Subcutaneous abdominal adipose tissue (tissue), 5 donors: Measurements from ENCODE around the gene PIGP.

ENCODE experiments used
- H3K27ac ChIP-seq: one replicate; pipeline ENCODE4 v1.7.0; 2013; ENCODE audit warnings: low read depth, mild to moderate bottlenecking, inconsistent platforms, low read length, moderate library complexity
- H3K27me3 ChIP-seq, 5 donors: one replicate each; pipeline ENCODE4 v1.7.0; 2013; ENCODE audit warnings: low read length in 5 of 5, inconsistent platforms in 1 of 5; ENCODE audit not compliant: control insufficient read depth in 5 of 5, insufficient read depth in 4 of 5
- H3K36me3 ChIP-seq, 5 donors: one replicate each; pipeline ENCODE4 v1.7.0; 2013; ENCODE audit warnings: low read length in 5 of 5; ENCODE audit not compliant: control insufficient read depth in 5 of 5, insufficient read depth in 5 of 5
- H3K4me1 ChIP-seq, 5 donors: one replicate each; pipeline ENCODE4 v1.7.0; 2013; ENCODE audit warnings: low read length in 5 of 5, mild to moderate bottlenecking in 3 of 5, moderate library complexity in 1 of 5; ENCODE audit not compliant: control insufficient read depth in 5 of 5, insufficient read depth in 5 of 5
- H3K4me3 ChIP-seq, 5 donors: one replicate each; pipeline ENCODE4 v1.7.0; 2013; ENCODE audit warnings: low read length in 5 of 5, low read depth in 1 of 5
- H3K9ac ChIP-seq, 5 donors: one replicate each; pipeline ENCODE4 v1.7.0; 2013; ENCODE audit warnings: low read length in 5 of 5, mild to moderate bottlenecking in 4 of 5, moderate library complexity in 3 of 5
- H3K9me3 ChIP-seq, 5 donors: one replicate each; pipeline ENCODE4 v1.7.0; 2013; ENCODE audit warnings: low read length in 5 of 5; ENCODE audit not compliant: control insufficient read depth in 5 of 5
- donor health status: healthy.
- donor health status: healthy.
- donor health status: healthy.
- donor health status: healthy.
- donor health status: healthy.

Gene PIGP

DNA sequence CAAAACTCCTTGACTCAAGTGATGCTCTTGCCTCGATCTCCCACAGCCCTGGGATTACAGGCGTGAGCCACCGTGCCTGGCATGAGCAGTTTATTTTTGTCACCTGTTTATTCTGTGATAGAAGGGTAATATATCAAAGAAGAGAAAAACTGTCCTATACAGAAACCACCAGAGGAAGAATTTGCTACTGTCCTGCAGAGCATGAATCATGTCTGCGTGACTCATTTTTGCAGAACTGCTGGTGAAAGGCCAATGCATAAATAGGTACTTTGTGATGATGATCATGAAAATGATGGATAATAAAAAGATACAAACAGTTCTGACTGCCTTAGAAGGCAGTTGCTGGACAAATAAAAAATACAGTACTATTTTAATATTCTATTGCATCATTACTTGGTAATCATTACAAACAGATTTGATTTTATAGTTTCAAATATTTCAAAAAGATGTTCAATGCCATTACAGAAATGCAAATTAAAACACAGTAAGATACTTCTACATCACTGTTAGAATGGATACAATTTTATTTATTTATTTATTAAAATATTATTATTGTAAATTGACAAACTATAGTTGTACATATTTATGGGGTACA lies 39.9 kb downstream of the PIGP start:
- H3K4me1 ChIP-seq: no peaks in the 10 kb centered on the region
- H3K27ac ChIP-seq: no peak overlapping the region
- no peaks in the 10 kb centered on the region for H3K36me3 ChIP-seq
- no peak overlapping the region for H3K4me3 ChIP-seq
- no peak overlapping the region for H3K9ac ChIP-seq
- no peaks in the 10 kb centered on the region for H3K9me3 ChIP-seq
- no peaks in the 10 kb centered on the region for H3K27me3 ChIP-seq

DNA sequence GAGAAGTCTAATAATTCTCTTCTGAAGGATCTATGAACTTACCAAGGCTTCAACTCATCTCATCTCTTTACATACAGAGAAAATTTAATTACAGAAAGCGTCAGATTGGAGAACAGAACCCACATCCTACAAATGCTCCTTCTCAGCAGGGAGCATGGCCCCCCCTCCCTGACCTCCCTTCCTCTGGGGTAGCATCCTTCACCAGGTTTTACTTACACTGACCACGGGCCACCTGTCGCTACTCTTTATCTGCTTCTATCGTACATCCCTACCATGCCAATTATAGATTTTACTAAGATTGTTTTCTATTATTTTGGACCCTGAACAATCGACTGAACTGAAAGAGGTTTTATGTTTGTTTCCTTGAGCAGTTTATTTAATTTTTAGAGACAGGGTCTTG lies 40.6 kb downstream of the PIGP start:
- H3K9ac ChIP-seq: no peak overlapping the region
- no peaks in the 10 kb centered on the region for H3K27me3 ChIP-seq
- H3K4me1 ChIP-seq: peaks cover 0 to 2% (median 0%) of the 10 kb centered on the region in 5 donors
- no peaks in the 10 kb centered on the region for H3K36me3 ChIP-seq
- no peaks in the 10 kb centered on the region for H3K9me3 ChIP-seq
- H3K4me3 ChIP-seq: no peak overlapping the region
- H3K27ac ChIP-seq: no peak overlapping the region

GRCh38 chr21:37030864-37031263 lies 42.0 kb downstream of the PIGP start:
- Histone ChIP-seq H3K9ac (no peak overlapping the region), H3K27ac (no peak overlapping the region), H3K4me1 (peaks cover 0 to 15% (median 0%) of the 10 kb centered on the region in 5 donors), H3K9me3 (no peaks in the 10 kb centered on the region), H3K36me3 (no peaks in the 10 kb centered on the region), H3K27me3 (no peaks in the 10 kb centered on the region), H3K4me3 (no peak overlapping the region)

GRCh38 chr21:37028570-37028969 lies 44.3 kb downstream of the PIGP start:
- Histone ChIP-seq H3K9me3 (no peaks in the 10 kb centered on the region), H3K36me3 (no peaks in the 10 kb centered on the region), H3K4me1 (peaks cover 0 to 15% (median 0%) of the 10 kb centered on the region in 5 donors), H3K9ac (no peak overlapping the region), H3K27ac (no peak overlapping the region), H3K4me3 (no peak overlapping the region), H3K27me3 (no peaks in the 10 kb centered on the region)

DNA sequence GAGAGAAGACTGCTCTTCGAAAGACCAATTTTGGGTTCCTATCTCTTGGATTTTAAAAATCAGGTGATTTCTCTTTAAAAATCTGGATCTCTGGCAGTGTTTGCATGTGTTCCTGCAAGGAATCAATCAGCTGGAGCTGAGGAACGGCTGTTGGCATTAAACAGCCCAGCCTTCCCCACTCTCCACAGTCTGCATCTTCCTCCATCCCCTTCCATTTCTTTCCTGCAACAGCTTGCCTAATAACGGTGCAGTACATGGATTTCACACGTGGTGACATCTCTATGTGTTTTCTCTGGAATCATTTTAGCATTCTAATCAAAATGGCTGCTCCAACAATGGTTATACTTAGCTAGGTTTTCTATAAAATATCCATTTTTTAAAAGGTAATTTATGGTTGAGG lies 46.4 kb downstream of the PIGP start:
- H3K27me3 ChIP-seq: no peaks in the 10 kb centered on the region
- H3K4me1 ChIP-seq: peaks cover 0 to 15% (median 0%) of the 10 kb centered on the region in 5 donors
- H3K9ac ChIP-seq: no peak overlapping the region
- peak overlapping the region in 3 of 5 donors; percentile 36 to 59 (median 37) for H3K4me3 ChIP-seq
- H3K36me3 ChIP-seq: no peaks in the 10 kb centered on the region
- H3K27ac ChIP-seq: peak overlapping the region; percentile 33
- H3K9me3 ChIP-seq: no peaks in the 10 kb centered on the region

DNA sequence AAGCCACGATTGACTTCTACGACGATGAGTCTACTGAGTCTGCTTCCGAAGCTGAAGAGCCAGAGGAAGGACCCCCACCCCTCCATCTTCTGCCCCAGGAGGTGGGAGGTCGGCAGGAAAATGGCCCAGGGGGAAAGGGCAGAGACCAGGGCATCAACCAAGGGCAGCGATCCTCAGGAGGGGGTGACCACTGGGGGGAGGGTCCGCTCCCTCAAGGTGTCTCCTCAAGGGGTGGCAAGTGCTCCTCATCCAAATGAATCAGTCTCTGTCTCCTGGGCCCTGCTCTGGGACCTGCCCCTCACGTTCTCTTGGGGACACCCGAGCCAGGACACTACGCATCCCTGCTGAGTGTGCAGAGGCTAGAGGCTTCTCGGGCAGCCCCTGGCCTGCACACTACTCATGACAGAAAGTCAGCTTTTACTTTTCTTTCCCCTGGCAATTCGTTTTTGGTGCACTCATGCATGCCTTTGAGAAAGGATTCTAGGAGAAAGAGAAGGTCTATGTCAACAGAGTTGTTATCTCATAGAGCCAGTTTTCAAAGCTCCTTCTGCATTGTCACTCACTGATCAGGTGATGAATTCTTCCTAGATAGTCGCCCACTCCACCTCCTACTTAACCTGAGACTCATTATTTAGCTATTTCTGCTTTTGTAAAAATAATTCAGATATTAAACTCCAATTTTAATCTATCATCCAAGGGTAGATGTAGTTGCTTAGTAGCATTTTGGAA lies 54.8 kb downstream of the PIGP start:
- Histone ChIP-seq H3K4me3 (no peak overlapping the region), H3K4me1 (no peaks in the 10 kb centered on the region), H3K9me3 (no peaks in the 10 kb centered on the region), H3K27ac (no peak overlapping the region), H3K36me3 (no peaks in the 10 kb centered on the region), H3K27me3 (peaks cover 0 to 3% (median 0%) of the 10 kb centered on the region in 5 donors), H3K9ac (no peak overlapping the region)
